B cell (primary cell): ENCODE measurements around the gene SPINK5. TPM values are rescaled to one million over a fixed set of nuclear protein-coding genes. Genes with fewer than 3 reads are reported as not detected.

Experiments used
- ATAC-seq: fragments of 200-7000 bp; cut with Tn5 transposase; one replicate; pipeline ENCODE4 v1.10.0; 2021; ENCODE audit warnings: low read depth, mild to moderate bottlenecking, moderate number of reproducible peaks, moderate library complexity
- CTCF ChIA-PET: fragments of 350-600 bp; sonication (Branson Sonifier 250); formaldehyde crosslinking; loops from one replicate; lab custom pipeline; 2021; ENCODE audit warnings: antibody characterized with exemption, inconsistent platforms; lab: Charles Lee
- POLR2A ChIA-PET: fragments of 350-600 bp; sonication (Branson Sonifier 250); formaldehyde crosslinking; loops from one replicate; lab custom pipeline; 2021; ENCODE audit warnings: antibody characterized with exemption; lab: Charles Lee
- DNase-seq: peaks from one replicate; pipeline ENCODE4 v3.0.0; 2013
- H2AFZ ChIP-seq: 2 replicates; pipeline ENCODE4 v1.6.1; 2012; ENCODE audit warnings: mild to moderate bottlenecking, low read depth, low read length; ENCODE audit not compliant: insufficient read depth, poor library complexity, severe bottlenecking
- H3K27ac ChIP-seq, 2 donors: 1 replicate in 1 of 2; 2 replicates in 1 of 2; pipeline ENCODE4 v1.5.1; 2012 to 2013; ENCODE audit warnings: low read length in 2 of 2, mild to moderate bottlenecking in 2 of 2, moderate library complexity in 1 of 2
- H3K27me3 ChIP-seq, 4 experiments: fragments of 200-600 bp in 1 of 4; sonication (generic) in 1 of 4; replicated peaks in 1 of 4; 1 replicate in 2 of 4; 2 replicates in 2 of 4; pipeline versions ENCODE4 v1.6.1 to v1.7.0; 2013 to 2016; ENCODE audit warnings: low read length in 3 of 4, mild to moderate bottlenecking in 2 of 4, mixed read lengths in 1 of 4, moderate library complexity in 1 of 4; ENCODE audit not compliant: insufficient read depth in 4 of 4, control insufficient read depth in 3 of 4; ENCODE audit errors: control extremely low read depth in 1 of 4
- H3K36me3 ChIP-seq, 2 experiments: replicated peaks in 1 of 2; 1 replicate in 1 of 2; 2 replicates in 1 of 2; pipeline versions ENCODE4 v1.6.1 to v1.7.1; 2013; ENCODE audit warnings: low read length in 1 of 2; ENCODE audit not compliant: insufficient read depth in 2 of 2, control insufficient read depth in 1 of 2; ENCODE audit errors: control extremely low read depth in 1 of 2, extremely low read depth in 1 of 2
- H3K4me1 ChIP-seq, 2 donors: fragments of 200-600 bp in 1 of 2; sonication (generic) in 1 of 2; 1 replicate in 1 of 2; 2 replicates in 1 of 2; pipeline versions ENCODE4 v1.5.1 to v1.6.1; 2013 to 2017; ENCODE audit warnings: low read length in 2 of 2; ENCODE audit not compliant: control insufficient read depth in 2 of 2, insufficient read depth in 2 of 2
- H3K4me2 ChIP-seq: replicated peaks from 2 replicates; pipeline ENCODE3; 2012; ENCODE audit warnings: mild to moderate bottlenecking, low read depth, low read length; ENCODE audit not compliant: poor library complexity, severe bottlenecking
- H3K4me3 ChIP-seq, 5 experiments: fragments of 200-600 bp in 1 of 5; sonication (generic) in 1 of 5; 1 replicate in 3 of 5; 2 replicates in 2 of 5; pipeline versions ENCODE4 v1.5.1 to v1.7.0; 2011 to 2016; ENCODE audit warnings: low read length in 4 of 5, mild to moderate bottlenecking in 4 of 5, low read depth in 2 of 5, control low read depth in 1 of 5, moderate library complexity in 1 of 5; ENCODE audit not compliant: insufficient read depth in 1 of 5; ENCODE audit errors: control extremely low read depth in 1 of 5, extremely low read depth in 1 of 5
- H3K79me2 ChIP-seq: fragments of 200-600 bp; sonication (generic); one replicate; pipeline ENCODE4 v1.6.0; 2016; ENCODE audit warnings: low read length; ENCODE audit not compliant: control insufficient read depth, insufficient read depth
- H3K9ac ChIP-seq: fragments of 200-600 bp; sonication (generic); 2 replicates; pipeline ENCODE4 v1.6.1; 2017; ENCODE audit warnings: mild to moderate bottlenecking, low read length, moderate library complexity
- H3K9me3 ChIP-seq, 3 donors: one replicate each; pipeline versions ENCODE4 v1.6.1 to v1.7.1; 2013; ENCODE audit warnings: low read length in 2 of 3; ENCODE audit not compliant: control insufficient read depth in 2 of 3, insufficient read depth in 1 of 3; ENCODE audit errors: control extremely low read depth in 1 of 3
- H4K20me1 ChIP-seq: 2 replicates; pipeline ENCODE4 v1.6.0; 2012; ENCODE audit warnings: mild to moderate bottlenecking, low read length; ENCODE audit not compliant: insufficient read depth, control insufficient read depth, poor library complexity, severe bottlenecking
- H3K27ac Mint-ChIP-seq: one replicate; pipeline ENCODE4 v1.8.0; 2021; ENCODE audit warnings: mixed read lengths
- H3K27me3 Mint-ChIP-seq: one replicate; pipeline ENCODE4 v1.8.0; 2021; ENCODE audit warnings: mixed read lengths
- H3K4me1 Mint-ChIP-seq: one replicate; pipeline ENCODE4 v1.8.0; 2021; ENCODE audit warnings: mixed read lengths
- H3K4me3 Mint-ChIP-seq: one replicate; pipeline ENCODE4 v1.8.0; 2021; ENCODE audit warnings: mixed read lengths
- H3K9me3 Mint-ChIP-seq: one replicate; pipeline ENCODE4 v1.8.0; 2022; ENCODE audit warnings: mixed read lengths; ENCODE audit not compliant: insufficient read depth
- EZH2 ChIP-seq: IDR thresholded peaks from 2 replicates; pipeline ENCODE4 v1.6.1; 2012; ENCODE audit warnings: borderline replicate concordance, low read depth, mild to moderate bottlenecking, moderate library complexity, low read length; ENCODE audit not compliant: insufficient read depth, poor library complexity, severe bottlenecking
- WGBS: methylation state at CpG from one replicate; pipeline ENCODE4 v1.1.5; 2013; ENCODE audit warnings: missing lambda C conversion rate; ENCODE audit not compliant: insufficient coverage; 5-methylcytosine and 5-hydroxymethylcytosine counted together
- intact Hi-C: fragments of 100-400 bp; cut with micrococcal nuclease; formaldehyde crosslinking; loops from one replicate; pipeline ENCODE4 v1.10.0; 2022
- polyA plus RNA-seq: library from polyadenylated mRNA; depleted of rRNA; stranded (reverse); fragments of >200 nt; gene quantifications from 2 replicates; pipeline ENCODE4 v1.2.3, GENCODE V29; 2012
- total RNA-seq, 2 donors: library from RNA; stranded (reverse); fragments of 120-200 nt in 1 of 2; gene quantifications; 1 replicate in 1 of 2; 2 replicates in 1 of 2; pipeline versions ENCODE4 v1.2.3 to v1.2.4, GENCODE V29; 2013 to 2022
- TF ChIP-seq, protein P1 (sequence below): fragments of 200-600 bp; IDR thresholded peaks from one replicate; pipeline ENCODE4 v1.8.0; 2022; ENCODE audit warnings: antibody characterized with exemption, mild to moderate bottlenecking

Gene SPINK5
- total and polyA plus RNA-seq, 2 donors (not counting 1 experiment from before 2014, with no cell fraction given): not detected

DNA sequence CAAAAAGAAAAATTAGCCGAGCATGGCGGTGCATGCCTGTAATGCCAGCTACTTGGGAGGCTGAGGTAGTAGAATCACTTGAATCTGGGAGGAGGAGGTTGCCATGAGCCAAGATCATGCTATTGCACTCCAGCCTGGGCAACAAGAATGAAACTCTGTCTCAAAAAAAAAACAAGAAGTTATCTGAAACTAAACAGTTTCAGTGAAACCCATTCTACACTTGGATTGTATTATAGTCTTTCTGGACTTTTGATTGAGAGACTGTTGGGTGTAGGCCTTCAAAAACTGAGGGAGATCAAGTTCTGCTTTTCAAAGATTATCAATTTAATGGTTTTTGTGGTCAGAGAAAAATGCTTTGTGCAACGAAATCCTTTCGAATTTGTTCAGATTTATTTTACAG, 34.6 kb upstream of the SPINK5 start:
- H3K9me3 Mint-ChIP-seq: peaks cover 3% of the 10 kb centered on the region
- H3K4me3 Mint-ChIP-seq: no peak overlapping the region
- Histone ChIP-seq H3K36me3 (no peaks in the 10 kb centered on the region), H3K27me3 (no peaks in the 10 kb centered on the region), H3K9ac (no peak overlapping the region), H3K4me2 (no peak overlapping the region), H3K9me3 (peaks cover 0 to 2% (median 0%) of the 10 kb centered on the region in 3 donors), H3K27ac (no peak overlapping the region), H4K20me1 (no peaks in the 10 kb centered on the region), H2AFZ (no peak overlapping the region), H3K4me1 (no peaks in the 10 kb centered on the region), H3K4me3 (no peak overlapping the region), H3K79me2 (no peaks in the 10 kb centered on the region)
- DNase-seq (no peak), ATAC-seq (no peak)
- no peak for TF ChIP-seq EZH2
- TF ChIP-seq, protein P1, sequence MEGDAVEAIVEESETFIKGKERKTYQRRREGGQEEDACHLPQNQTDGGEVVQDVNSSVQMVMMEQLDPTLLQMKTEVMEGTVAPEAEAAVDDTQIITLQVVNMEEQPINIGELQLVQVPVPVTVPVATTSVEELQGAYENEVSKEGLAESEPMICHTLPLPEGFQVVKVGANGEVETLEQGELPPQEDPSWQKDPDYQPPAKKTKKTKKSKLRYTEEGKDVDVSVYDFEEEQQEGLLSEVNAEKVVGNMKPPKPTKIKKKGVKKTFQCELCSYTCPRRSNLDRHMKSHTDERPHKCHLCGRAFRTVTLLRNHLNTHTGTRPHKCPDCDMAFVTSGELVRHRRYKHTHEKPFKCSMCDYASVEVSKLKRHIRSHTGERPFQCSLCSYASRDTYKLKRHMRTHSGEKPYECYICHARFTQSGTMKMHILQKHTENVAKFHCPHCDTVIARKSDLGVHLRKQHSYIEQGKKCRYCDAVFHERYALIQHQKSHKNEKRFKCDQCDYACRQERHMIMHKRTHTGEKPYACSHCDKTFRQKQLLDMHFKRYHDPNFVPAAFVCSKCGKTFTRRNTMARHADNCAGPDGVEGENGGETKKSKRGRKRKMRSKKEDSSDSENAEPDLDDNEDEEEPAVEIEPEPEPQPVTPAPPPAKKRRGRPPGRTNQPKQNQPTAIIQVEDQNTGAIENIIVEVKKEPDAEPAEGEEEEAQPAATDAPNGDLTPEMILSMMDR: no peak
- CTCF ChIA-PET: no interaction called here
- WGBS: no CpG with 5 or more reads among the region's 4 CpGs
- H3K27ac Mint-ChIP-seq: no peak overlapping the region
- POLR2A ChIA-PET: no interaction called here
- H3K27me3 Mint-ChIP-seq: no peaks in the 10 kb centered on the region
- intact Hi-C loops: no loop called here
- no peaks in the 10 kb centered on the region for H3K4me1 Mint-ChIP-seq

DNA sequence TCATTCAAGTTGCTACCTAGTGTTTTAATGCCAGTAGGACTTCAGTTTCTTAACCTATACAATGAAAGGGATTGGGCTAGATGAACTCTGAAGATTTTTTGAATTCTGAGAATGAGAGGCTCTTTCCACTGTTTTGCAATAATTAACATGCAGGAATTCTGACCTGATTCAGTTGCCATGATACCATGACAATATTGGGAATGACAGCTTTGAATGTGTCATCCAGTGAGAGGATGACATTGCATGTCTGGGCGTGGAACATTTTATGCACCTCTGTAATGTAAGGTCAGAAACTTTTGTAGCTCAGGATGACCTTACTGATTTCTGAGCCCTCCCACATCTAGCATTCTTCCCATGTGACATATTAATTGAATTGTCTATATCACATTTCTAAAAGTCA, 30.6 kb upstream of the SPINK5 start:
- H3K4me3 ChIP-seq: no peak overlapping the region
- no peak overlapping the region for H3K27ac Mint-ChIP-seq
- H2AFZ ChIP-seq: no peak overlapping the region
- no peak for ATAC-seq
- TF ChIP-seq, protein P1: no peak
- no peak for TF ChIP-seq EZH2
- no peaks in the 10 kb centered on the region for H3K27me3 ChIP-seq
- H3K9me3 Mint-ChIP-seq: no peaks in the 10 kb centered on the region
- no peak overlapping the region for H3K4me3 Mint-ChIP-seq
- H3K36me3 ChIP-seq: no peaks in the 10 kb centered on the region
- no peaks in the 10 kb centered on the region for H4K20me1 ChIP-seq
- H3K79me2 ChIP-seq: no peaks in the 10 kb centered on the region
- ChIA-PET CTCF (no interaction called here), POLR2A (no interaction called here)
- H3K4me1 ChIP-seq: no peaks in the 10 kb centered on the region
- WGBS: no CpG with 5 or more reads among the region's 1 CpG
- no peak overlapping the region for H3K9ac ChIP-seq
- no peak for DNase-seq
- no peaks in the 10 kb centered on the region for H3K4me1 Mint-ChIP-seq
- no peak overlapping the region for H3K4me2 ChIP-seq
- peaks cover 0 to 2% (median 0%) of the 10 kb centered on the region in 3 donors for H3K9me3 ChIP-seq
- no peaks in the 10 kb centered on the region for H3K27me3 Mint-ChIP-seq
- intact Hi-C loops: no loop called here
- no peak overlapping the region for H3K27ac ChIP-seq
